Neuronal stem cell (in vitro differentiated cells): ENCODE results near the gene NFRKB.
"Not testable (repeated sequence)": the region's sequence is repeated elsewhere in the genome, so short reads cannot be mapped to it uniquely, and the experiment has no call there.

Source experiments
- DNase-seq: peaks from one replicate; pipeline ENCODE4 v3.0.0-alpha.2; 2013; ENCODE audit warnings: low spot score
- H2AFZ ChIP-seq: one replicate; pipeline ENCODE4 v1.6.1; 2013; ENCODE audit warnings: mild to moderate bottlenecking, low read length, inconsistent platforms
- H2AK5ac ChIP-seq: 2 replicates; pipeline ENCODE4 v1.6.1; 2013; ENCODE audit warnings: low read depth, mild to moderate bottlenecking, inconsistent platforms, low read length, moderate library complexity, mixed read lengths
- H2BK120ac ChIP-seq: 2 replicates; pipeline ENCODE4 v1.6.1; 2013; ENCODE audit warnings: low read depth, mild to moderate bottlenecking, inconsistent platforms, low read length, moderate library complexity, mixed read lengths
- H2BK12ac ChIP-seq: one replicate; pipeline ENCODE4 v1.6.1; 2013; ENCODE audit warnings: low read length, inconsistent platforms
- H2BK15ac ChIP-seq: 2 replicates; pipeline ENCODE4 v1.6.1; 2013; ENCODE audit warnings: mild to moderate bottlenecking, low read length, inconsistent platforms, mixed read lengths
- H2BK5ac ChIP-seq: one replicate; pipeline ENCODE4 v1.6.1; 2013; ENCODE audit warnings: inconsistent platforms, mild to moderate bottlenecking, low read length, moderate library complexity
- H3K14ac ChIP-seq: one replicate; pipeline ENCODE4 v1.6.1; 2013; ENCODE audit warnings: low read length, inconsistent platforms
- H3K18ac ChIP-seq: 2 replicates; pipeline ENCODE4 v1.6.1; 2013; ENCODE audit warnings: low read length, inconsistent platforms
- H3K23ac ChIP-seq: 2 replicates; pipeline ENCODE4 v1.6.1; 2013; ENCODE audit warnings: low read depth, mild to moderate bottlenecking, mixed read lengths, low read length, inconsistent platforms; ENCODE audit not compliant: poor library complexity
- H3K27ac ChIP-seq: replicated peaks from 3 replicates; pipeline ENCODE4 v1.5.1; 2013; ENCODE audit warnings: low read length, inconsistent platforms
- H3K27me3 ChIP-seq, 3 experiments: 2 replicates each; pipeline ENCODE4 v1.6.1; 2013; ENCODE audit warnings: low read length in 3 of 3, mild to moderate bottlenecking in 2 of 3, inconsistent platforms in 1 of 3, low read depth in 1 of 3, mixed read lengths in 1 of 3, moderate library complexity in 1 of 3; ENCODE audit not compliant: control insufficient read depth in 3 of 3, insufficient read depth in 3 of 3
- H3K36me3 ChIP-seq, 2 donors: replicated peaks in 1 of 2; 2 replicates each; pipeline ENCODE4 v1.6.1; 2013; ENCODE audit warnings: low read length in 2 of 2; ENCODE audit not compliant: control insufficient read depth in 2 of 2, insufficient read depth in 2 of 2
- H3K4ac ChIP-seq: 2 replicates; pipeline ENCODE4 v1.6.1; 2013; ENCODE audit warnings: inconsistent platforms, mild to moderate bottlenecking, low read length, moderate library complexity
- H3K4me1 ChIP-seq, 2 donors: 1 replicate in 1 of 2; 2 replicates in 1 of 2; pipeline ENCODE4 v1.6.1; 2013; ENCODE audit warnings: low read length in 2 of 2, low read depth in 1 of 2; ENCODE audit not compliant: control insufficient read depth in 2 of 2, insufficient read depth in 1 of 2
- H3K4me2 ChIP-seq: one replicate; pipeline ENCODE4 v1.6.1; 2013; ENCODE audit warnings: mild to moderate bottlenecking, low read length, inconsistent platforms; ENCODE audit not compliant: insufficient read depth, poor library complexity, severe bottlenecking
- H3K4me3 ChIP-seq, 2 donors: 2 replicates each; pipeline ENCODE4 v1.5.1; 2013; ENCODE audit warnings: low read length in 2 of 2, mild to moderate bottlenecking in 2 of 2, inconsistent platforms in 1 of 2, moderate library complexity in 1 of 2
- H3K79me1 ChIP-seq: one replicate; pipeline ENCODE4 v1.6.1; 2013; ENCODE audit warnings: low read depth, mild to moderate bottlenecking, inconsistent platforms, low read length, moderate library complexity
- H3K9ac ChIP-seq: one replicate; pipeline ENCODE4 v1.6.1; 2013; ENCODE audit warnings: mild to moderate bottlenecking, low read depth, low read length, inconsistent platforms; ENCODE audit not compliant: poor library complexity
- H3K9me3 ChIP-seq, 2 donors: replicated peaks in 1 of 2; 2 replicates each; pipeline versions ENCODE3 to v1.6.1; 2013; ENCODE audit warnings: low read length in 2 of 2, mild to moderate bottlenecking in 2 of 2, inconsistent platforms in 1 of 2, low read depth in 1 of 2, mixed read lengths in 1 of 2, moderate library complexity in 1 of 2; ENCODE audit not compliant: control insufficient read depth in 2 of 2, insufficient read depth in 1 of 2
- H4K8ac ChIP-seq: one replicate; pipeline ENCODE4 v1.6.1; 2013; ENCODE audit warnings: low read depth, mild to moderate bottlenecking, inconsistent platforms, low read length, moderate library complexity
- H4K91ac ChIP-seq: one replicate; pipeline ENCODE4 v1.6.1; 2013; ENCODE audit warnings: low read length, low read depth, mild to moderate bottlenecking, inconsistent platforms; ENCODE audit not compliant: poor library complexity
- WGBS, 2 donors: extraction: QIAGEN DNeasy Blood & Tissue Kit; methylation state at CpG; one replicate each; pipeline ENCODE4 v1.1.7; 2013; ENCODE audit warnings: missing lambda C conversion rate in 2 of 2, mixed read lengths in 1 of 2; ENCODE audit not compliant: insufficient read length in 2 of 2, insufficient replicate concordance in 1 of 2; ENCODE audit errors: extremely low coverage in 2 of 2; 5-methylcytosine and 5-hydroxymethylcytosine counted together

Gene NFRKB

DNA sequence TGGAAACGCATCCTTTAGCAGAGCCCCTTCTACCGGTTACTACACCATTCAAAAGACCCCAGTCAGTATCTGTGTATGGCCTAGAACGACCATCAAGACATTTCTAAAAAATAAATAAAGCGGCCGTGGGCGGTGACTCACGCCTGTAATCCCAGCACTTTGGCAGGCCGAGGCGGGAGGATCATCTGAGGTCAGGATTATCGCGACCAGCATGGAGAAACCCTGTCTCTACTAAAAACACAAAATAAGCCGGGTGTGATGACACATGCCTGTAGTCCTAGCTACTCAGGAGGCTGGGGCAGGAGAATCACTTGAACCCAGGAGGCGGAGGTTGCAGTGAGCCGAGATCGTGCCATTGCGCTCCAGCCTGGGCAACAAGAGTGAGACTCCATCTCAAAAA lies 26.8 kb downstream of the NFRKB start:
- not testable (repeated sequence) for H2BK15ac ChIP-seq, H2AK5ac ChIP-seq, H3K9ac ChIP-seq, H3K27me3 ChIP-seq, H2BK12ac ChIP-seq, H4K8ac ChIP-seq, H3K79me1 ChIP-seq, H3K4me2 ChIP-seq, H3K14ac ChIP-seq, H2AFZ ChIP-seq, DNase-seq, H3K4ac ChIP-seq, H4K91ac ChIP-seq, H2BK5ac ChIP-seq, H3K27ac ChIP-seq, H3K9me3 ChIP-seq, H3K23ac ChIP-seq, H2BK120ac ChIP-seq, H3K18ac ChIP-seq, H3K4me3 ChIP-seq
- H3K36me3 ChIP-seq = peaks cover 58 to 100% of the 10 kb centered on the region in 2 donors
- H3K4me1 ChIP-seq = peaks cover 0 to 11% of the 10 kb centered on the region in 2 donors
- no CpG with 5 or more reads among the region's 16 CpGs for WGBS, 2 donors

DNA sequence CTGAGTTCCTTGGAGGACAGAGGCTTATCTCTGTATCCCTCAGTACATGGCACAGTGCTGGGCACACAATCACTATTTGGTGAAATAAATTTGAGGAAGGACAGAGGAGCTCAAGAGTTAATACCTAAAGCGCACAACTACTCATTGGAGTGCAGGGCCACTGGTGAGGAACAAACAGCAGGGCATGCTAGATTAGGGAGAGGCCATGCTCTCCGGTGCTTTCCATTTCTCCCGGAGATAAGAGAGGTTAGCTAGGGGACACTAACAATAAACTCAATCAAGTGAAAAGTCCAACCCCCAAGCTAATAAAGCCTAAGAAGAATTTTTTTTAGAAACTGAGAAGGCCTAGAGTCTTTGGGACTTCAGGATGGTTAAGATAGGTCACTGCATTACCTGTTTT lies 29.1 kb downstream of the NFRKB start:
- no peak for DNase-seq
- Histone ChIP-seq H3K4ac (no peak overlapping the region), H3K4me2 (peak overlapping the region; percentile 36), H3K9me3 (peaks cover 0 to 2% of the 10 kb centered on the region in 2 donors), H2BK5ac (no peak overlapping the region), H3K4me3 (no peak overlapping the region), H3K9ac (no peak overlapping the region), H3K36me3 (peaks cover 48 to 97% of the 10 kb centered on the region in 2 donors), H3K14ac (no peak overlapping the region), H2AFZ (no peak overlapping the region), H2BK120ac (no peak overlapping the region), H3K18ac (no peak overlapping the region), H3K27ac (peak overlapping the region; percentile 8), H3K27me3 (no peaks in the 10 kb centered on the region), H3K4me1 (peaks cover 9 to 19% of the 10 kb centered on the region in 2 donors), H3K23ac (no peak overlapping the region), H2BK12ac (no peak overlapping the region), H3K79me1 (no peaks in the 10 kb centered on the region), H2AK5ac (no peak overlapping the region), H2BK15ac (no peak overlapping the region), H4K91ac (no peak overlapping the region), H4K8ac (no peak overlapping the region)
- WGBS, 2 donors = no CpG with 5 or more reads among the region's 3 CpGs

DNA sequence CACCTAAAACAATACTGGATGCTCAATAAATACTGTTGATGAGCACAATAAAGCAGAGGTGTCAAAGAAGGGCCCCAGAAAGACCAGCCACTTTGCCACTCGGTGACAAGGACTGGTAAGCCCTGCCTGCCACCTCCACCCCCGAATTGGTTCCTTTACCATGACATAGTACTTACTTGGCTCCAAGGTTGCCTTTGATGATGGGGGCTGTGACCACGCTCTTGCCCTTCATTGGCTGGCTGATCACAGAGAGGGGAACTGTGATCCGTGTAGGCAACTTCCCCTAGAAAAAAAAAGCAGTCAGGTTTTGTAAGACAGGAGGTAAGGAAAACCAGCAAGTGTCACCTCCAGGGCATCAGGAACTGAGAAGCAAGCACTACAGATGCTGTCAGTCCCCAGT lies 29.7 kb downstream of the NFRKB start:
- Histone ChIP-seq H3K79me1 (no peaks in the 10 kb centered on the region), H3K4me1 (peaks cover 9 to 19% of the 10 kb centered on the region in 2 donors), H3K36me3 (peaks cover 44 to 97% of the 10 kb centered on the region in 2 donors), H2BK12ac (no peak overlapping the region), H3K9me3 (peaks cover 0 to 2% of the 10 kb centered on the region in 2 donors), H3K27me3 (no peaks in the 10 kb centered on the region), H4K8ac (no peak overlapping the region), H2BK120ac (no peak overlapping the region), H2AK5ac (no peak overlapping the region), H4K91ac (no peak overlapping the region), H3K27ac (no peak overlapping the region), H2BK15ac (no peak overlapping the region), H2BK5ac (no peak overlapping the region), H3K23ac (no peak overlapping the region), H3K4ac (no peak overlapping the region), H3K18ac (no peak overlapping the region), H3K4me3 (no peak overlapping the region), H3K4me2 (no peak overlapping the region), H3K9ac (no peak overlapping the region), H2AFZ (no peak overlapping the region), H3K14ac (no peak overlapping the region)
- no peak for DNase-seq
- no CpG with 5 or more reads among the region's 4 CpGs for WGBS, 2 donors

DNA sequence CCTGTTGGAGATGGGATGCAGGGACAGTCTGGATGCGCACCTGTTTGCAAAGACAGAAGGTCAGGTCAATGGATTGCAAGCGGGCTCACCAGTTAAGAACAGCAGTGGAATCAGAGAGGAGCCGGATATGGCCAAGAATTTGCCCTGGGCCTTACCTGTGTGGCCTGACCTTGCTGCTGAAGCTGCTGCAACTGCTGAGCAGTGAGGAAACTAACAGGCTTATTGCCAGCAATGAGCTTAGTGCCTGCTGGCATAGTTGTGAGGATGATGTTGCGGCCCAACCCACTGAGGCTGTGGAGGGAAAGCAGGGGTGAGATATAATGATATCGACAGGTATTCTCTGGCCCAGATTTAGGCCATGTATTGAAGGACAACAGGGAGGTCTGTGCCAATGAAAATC lies 30.6 kb downstream of the NFRKB start:
- no peak overlapping the region for H3K14ac ChIP-seq
- WGBS, 2 donors = no CpG with 5 or more reads among the region's 5 CpGs
- H4K8ac ChIP-seq = no peak overlapping the region
- peaks cover 9 to 19% of the 10 kb centered on the region in 2 donors for H3K4me1 ChIP-seq
- no peak overlapping the region for H3K4me2 ChIP-seq
- peak overlapping the region in 1 of 2 donors; percentile 19 for H3K4me3 ChIP-seq
- H3K18ac ChIP-seq = no peak overlapping the region
- DNase-seq = no peak
- H3K36me3 ChIP-seq = peaks cover 40 to 96% of the 10 kb centered on the region in 2 donors
- H2AFZ ChIP-seq = no peak overlapping the region
- no peak overlapping the region for H3K27ac ChIP-seq
- H3K27me3 ChIP-seq = no peaks in the 10 kb centered on the region
- no peak overlapping the region for H3K4ac ChIP-seq
- no peak overlapping the region for H2BK5ac ChIP-seq
- H2BK15ac ChIP-seq = no peak overlapping the region
- no peak overlapping the region for H3K23ac ChIP-seq
- no peak overlapping the region for H2BK120ac ChIP-seq
- H4K91ac ChIP-seq = no peak overlapping the region
- no peaks in the 10 kb centered on the region for H3K79me1 ChIP-seq
- peaks cover 0 to 2% of the 10 kb centered on the region in 2 donors for H3K9me3 ChIP-seq
- H2BK12ac ChIP-seq = no peak overlapping the region
- no peak overlapping the region for H3K9ac ChIP-seq
- H2AK5ac ChIP-seq = no peak overlapping the region
